ENCODE data around the gene HIPK1.

GRCh38 chr1:113941245-113941559 is 12.1 kb downstream of the HIPK1 start:
- TF ChIP-seq, protein P1, sequence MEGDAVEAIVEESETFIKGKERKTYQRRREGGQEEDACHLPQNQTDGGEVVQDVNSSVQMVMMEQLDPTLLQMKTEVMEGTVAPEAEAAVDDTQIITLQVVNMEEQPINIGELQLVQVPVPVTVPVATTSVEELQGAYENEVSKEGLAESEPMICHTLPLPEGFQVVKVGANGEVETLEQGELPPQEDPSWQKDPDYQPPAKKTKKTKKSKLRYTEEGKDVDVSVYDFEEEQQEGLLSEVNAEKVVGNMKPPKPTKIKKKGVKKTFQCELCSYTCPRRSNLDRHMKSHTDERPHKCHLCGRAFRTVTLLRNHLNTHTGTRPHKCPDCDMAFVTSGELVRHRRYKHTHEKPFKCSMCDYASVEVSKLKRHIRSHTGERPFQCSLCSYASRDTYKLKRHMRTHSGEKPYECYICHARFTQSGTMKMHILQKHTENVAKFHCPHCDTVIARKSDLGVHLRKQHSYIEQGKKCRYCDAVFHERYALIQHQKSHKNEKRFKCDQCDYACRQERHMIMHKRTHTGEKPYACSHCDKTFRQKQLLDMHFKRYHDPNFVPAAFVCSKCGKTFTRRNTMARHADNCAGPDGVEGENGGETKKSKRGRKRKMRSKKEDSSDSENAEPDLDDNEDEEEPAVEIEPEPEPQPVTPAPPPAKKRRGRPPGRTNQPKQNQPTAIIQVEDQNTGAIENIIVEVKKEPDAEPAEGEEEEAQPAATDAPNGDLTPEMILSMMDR (IDR thresholded peaks at IDR 0.05), result no peak
- TF ChIP-seq JAZF1 (CRISPR knock-in tag; IDR thresholded peaks at IDR 0.05), result no peak

Measured in WTC11 (cell line).